ENCODE data around the gene TRPM5.

The TRPM5 gene

GRCh38 chr11:2432171-2432621 is 12.1 kb downstream of the TRPM5 start:
- H3K4me3 ChIP-seq (ENCODE audit: low read depth in 1 of 2, low read length in 2 of 2) = no peak overlapping the region
- no peaks in the 10 kb centered on the region for H3K9me3 ChIP-seq (ENCODE audit: control insufficient read depth in 1 of 2, low read length in 2 of 2)
- no peaks in the 10 kb centered on the region for H3K27me3 ChIP-seq (ENCODE audit: low read depth, low read length)
- H3K4me1 ChIP-seq (ENCODE audit: control insufficient read depth in 1 of 2, insufficient read depth in 2 of 2, low read length in 2 of 2) = no peaks in the 10 kb centered on the region
- H3K27ac ChIP-seq (ENCODE audit: low read length) = no peak overlapping the region
- H3K36me3 ChIP-seq (ENCODE audit: control insufficient read depth in 1 of 2, insufficient read depth in 2 of 2, low read length in 2 of 2) = no peaks in the 10 kb centered on the region

GRCh38 chr11:2431395-2431794 is 12.9 kb downstream of the TRPM5 start:
- Histone ChIP-seq H3K27ac (ENCODE audit: low read length) (no peak overlapping the region), H3K4me3 (ENCODE audit: low read depth in 1 of 2, low read length in 2 of 2) (no peak overlapping the region), H3K36me3 (ENCODE audit: control insufficient read depth in 1 of 2, insufficient read depth in 2 of 2, low read length in 2 of 2) (no peaks in the 10 kb centered on the region), H3K4me1 (ENCODE audit: control insufficient read depth in 1 of 2, insufficient read depth in 2 of 2, low read length in 2 of 2) (no peaks in the 10 kb centered on the region), H3K9me3 (ENCODE audit: control insufficient read depth in 1 of 2, low read length in 2 of 2) (no peaks in the 10 kb centered on the region), H3K27me3 (ENCODE audit: low read depth, low read length) (no peaks in the 10 kb centered on the region)

DNA sequence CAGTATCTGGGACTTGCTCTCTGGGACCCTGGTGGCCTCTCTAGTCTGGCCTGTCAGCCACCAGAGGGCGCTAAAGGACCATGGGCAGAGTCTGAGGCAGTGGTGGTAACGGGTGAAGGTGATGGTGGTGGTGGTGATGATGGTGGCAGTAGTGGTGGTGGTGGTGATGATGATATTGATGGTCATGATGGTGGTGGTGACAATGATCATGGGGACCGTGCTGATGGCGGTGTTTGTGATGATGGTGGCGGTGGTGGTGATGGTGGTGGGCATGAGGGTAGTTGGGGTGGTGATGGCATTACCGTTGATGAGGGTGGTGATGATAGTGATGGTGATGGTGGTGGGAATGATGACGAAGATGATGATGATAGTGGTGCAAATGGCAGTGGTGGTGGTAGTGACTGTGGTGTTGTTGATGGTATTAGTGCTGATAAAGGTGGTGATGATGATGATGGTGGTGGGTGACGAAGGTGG is 16.0 kb downstream of the TRPM5 start:
- no peaks in the 10 kb centered on the region for H3K9me3 ChIP-seq (ENCODE audit: control insufficient read depth in 1 of 2, low read length in 2 of 2)
- no peak overlapping the region for H3K27ac ChIP-seq (ENCODE audit: low read length)
- no peaks in the 10 kb centered on the region for H3K4me1 ChIP-seq (ENCODE audit: control insufficient read depth in 1 of 2, insufficient read depth in 2 of 2, low read length in 2 of 2)
- H3K4me3 ChIP-seq (ENCODE audit: low read depth in 1 of 2, low read length in 2 of 2) = no peak overlapping the region
- H3K36me3 ChIP-seq (ENCODE audit: control insufficient read depth in 1 of 2, insufficient read depth in 2 of 2, low read length in 2 of 2) = no peaks in the 10 kb centered on the region
- H3K27me3 ChIP-seq (ENCODE audit: low read depth, low read length) = no peaks in the 10 kb centered on the region

- Histone ChIP-seq H3K27ac (ENCODE audit: low read length) (no peak overlapping the region), H3K4me1 (ENCODE audit: control insufficient read depth in 1 of 2, insufficient read depth in 2 of 2, low read length in 2 of 2) (no peaks in the 10 kb centered on the region), H3K9me3 (ENCODE audit: control insufficient read depth in 1 of 2, low read length in 2 of 2) (no peaks in the 10 kb centered on the region), H3K27me3 (ENCODE audit: low read depth, low read length) (no peaks in the 10 kb centered on the region), H3K36me3 (ENCODE audit: control insufficient read depth in 1 of 2, insufficient read depth in 2 of 2, low read length in 2 of 2) (no peaks in the 10 kb centered on the region), H3K4me3 (ENCODE audit: low read depth in 1 of 2, low read length in 2 of 2) (no peak overlapping the region)
These were observed 16.5 kb downstream of the TRPM5 start for GRCh38 chr11:2427721-2428321.

DNA sequence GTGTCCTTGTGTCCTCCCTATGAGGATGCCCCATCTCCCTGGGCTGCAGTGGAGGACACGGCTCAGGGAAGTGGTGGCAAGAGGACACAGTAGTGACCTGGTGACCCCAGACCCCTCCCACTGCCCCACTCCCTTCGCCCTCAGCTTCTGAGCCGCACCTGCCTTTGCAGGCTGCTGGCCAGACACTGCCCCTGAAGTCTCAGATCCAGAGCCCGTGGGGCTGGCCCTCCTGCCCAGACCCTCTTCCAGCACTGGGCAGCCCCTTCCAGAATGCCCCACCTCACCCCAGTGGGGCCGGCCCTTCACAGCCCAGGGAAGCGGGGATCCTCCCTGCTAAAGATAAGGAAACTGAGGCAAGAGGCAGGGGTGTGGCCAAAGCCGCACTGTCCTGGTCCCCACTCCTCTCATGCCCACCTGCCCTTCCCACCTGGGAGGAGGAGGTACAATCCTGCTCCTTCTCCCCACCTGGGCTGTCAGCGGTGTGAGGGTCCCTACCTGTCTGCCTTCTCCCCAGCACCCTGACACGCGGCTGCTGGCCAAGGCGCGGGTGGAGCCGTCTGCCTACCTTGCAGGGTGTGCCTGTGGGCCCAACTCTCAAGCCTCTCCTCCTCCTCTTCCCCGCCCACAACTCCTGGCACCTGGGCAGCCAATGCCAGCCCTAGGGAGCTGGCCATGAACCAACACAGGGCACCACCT is 17.3 kb downstream of the TRPM5 start:
- H3K4me1 ChIP-seq (ENCODE audit: control insufficient read depth in 1 of 2, insufficient read depth in 2 of 2, low read length in 2 of 2) = no peaks in the 10 kb centered on the region
- no peak overlapping the region for H3K4me3 ChIP-seq (ENCODE audit: low read depth in 1 of 2, low read length in 2 of 2)
- H3K36me3 ChIP-seq (ENCODE audit: control insufficient read depth in 1 of 2, insufficient read depth in 2 of 2, low read length in 2 of 2) = no peaks in the 10 kb centered on the region
- H3K27me3 ChIP-seq (ENCODE audit: low read depth, low read length) = no peaks in the 10 kb centered on the region
- H3K9me3 ChIP-seq (ENCODE audit: control insufficient read depth in 1 of 2, low read length in 2 of 2) = no peaks in the 10 kb centered on the region
- H3K27ac ChIP-seq (ENCODE audit: low read length) = no peak overlapping the region

- no peak overlapping the region for H3K4me3 ChIP-seq (ENCODE audit: low read depth in 1 of 2, low read length in 2 of 2)
- H3K27ac ChIP-seq (ENCODE audit: low read length) = no peak overlapping the region
- no peaks in the 10 kb centered on the region for H3K27me3 ChIP-seq (ENCODE audit: low read depth, low read length)
- no peaks in the 10 kb centered on the region for H3K36me3 ChIP-seq (ENCODE audit: control insufficient read depth in 1 of 2, insufficient read depth in 2 of 2, low read length in 2 of 2)
- no peaks in the 10 kb centered on the region for H3K4me1 ChIP-seq (ENCODE audit: control insufficient read depth in 1 of 2, insufficient read depth in 2 of 2, low read length in 2 of 2)
- H3K9me3 ChIP-seq (ENCODE audit: control insufficient read depth in 1 of 2, low read length in 2 of 2) = no peaks in the 10 kb centered on the region
These were observed 18.1 kb downstream of the TRPM5 start for GRCh38 chr11:2426221-2426620.

DNA sequence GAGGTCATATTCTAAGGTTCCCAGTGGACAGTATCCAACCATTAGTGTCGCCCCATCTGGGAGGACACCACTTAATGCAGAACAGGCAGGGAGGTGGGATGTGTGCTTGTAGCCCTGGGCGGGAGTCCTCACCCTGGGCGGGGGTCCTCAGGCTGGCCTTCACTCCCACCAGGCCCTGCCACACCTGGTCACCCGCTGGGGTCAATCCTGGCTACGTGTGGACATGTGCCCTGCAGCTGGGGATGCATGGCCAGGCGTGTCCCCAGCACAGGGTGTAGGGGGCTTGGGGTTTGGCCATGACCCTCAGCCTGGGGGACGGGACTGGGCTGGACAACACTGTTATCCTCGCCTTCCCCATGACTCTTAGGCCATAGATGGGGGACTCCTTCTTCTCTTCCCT is 18.8 kb downstream of the TRPM5 start:
- no peaks in the 10 kb centered on the region for H3K9me3 ChIP-seq (ENCODE audit: control insufficient read depth in 1 of 2, low read length in 2 of 2)
- no peaks in the 10 kb centered on the region for H3K36me3 ChIP-seq (ENCODE audit: control insufficient read depth in 1 of 2, insufficient read depth in 2 of 2, low read length in 2 of 2)
- H3K4me1 ChIP-seq (ENCODE audit: control insufficient read depth in 1 of 2, insufficient read depth in 2 of 2, low read length in 2 of 2) = peaks cover 0 to 5% of the 10 kb centered on the region in 2 donors
- H3K27ac ChIP-seq (ENCODE audit: low read length) = no peak overlapping the region
- H3K4me3 ChIP-seq (ENCODE audit: low read depth in 1 of 2, low read length in 2 of 2) = no peak overlapping the region
- no peaks in the 10 kb centered on the region for H3K27me3 ChIP-seq (ENCODE audit: low read depth, low read length)

- Histone ChIP-seq H3K4me3 (ENCODE audit: low read depth in 1 of 2, low read length in 2 of 2) (no peak overlapping the region), H3K27ac (ENCODE audit: low read length) (no peak overlapping the region), H3K9me3 (ENCODE audit: control insufficient read depth in 1 of 2, low read length in 2 of 2) (no peaks in the 10 kb centered on the region), H3K27me3 (ENCODE audit: low read depth, low read length) (no peaks in the 10 kb centered on the region), H3K4me1 (ENCODE audit: control insufficient read depth in 1 of 2, insufficient read depth in 2 of 2, low read length in 2 of 2) (peaks cover 0 to 11% of the 10 kb centered on the region in 2 donors), H3K36me3 (ENCODE audit: control insufficient read depth in 1 of 2, insufficient read depth in 2 of 2, low read length in 2 of 2) (no peaks in the 10 kb centered on the region)
These were observed 19.4 kb downstream of the TRPM5 start for GRCh38 chr11:2424811-2425495.

DNA sequence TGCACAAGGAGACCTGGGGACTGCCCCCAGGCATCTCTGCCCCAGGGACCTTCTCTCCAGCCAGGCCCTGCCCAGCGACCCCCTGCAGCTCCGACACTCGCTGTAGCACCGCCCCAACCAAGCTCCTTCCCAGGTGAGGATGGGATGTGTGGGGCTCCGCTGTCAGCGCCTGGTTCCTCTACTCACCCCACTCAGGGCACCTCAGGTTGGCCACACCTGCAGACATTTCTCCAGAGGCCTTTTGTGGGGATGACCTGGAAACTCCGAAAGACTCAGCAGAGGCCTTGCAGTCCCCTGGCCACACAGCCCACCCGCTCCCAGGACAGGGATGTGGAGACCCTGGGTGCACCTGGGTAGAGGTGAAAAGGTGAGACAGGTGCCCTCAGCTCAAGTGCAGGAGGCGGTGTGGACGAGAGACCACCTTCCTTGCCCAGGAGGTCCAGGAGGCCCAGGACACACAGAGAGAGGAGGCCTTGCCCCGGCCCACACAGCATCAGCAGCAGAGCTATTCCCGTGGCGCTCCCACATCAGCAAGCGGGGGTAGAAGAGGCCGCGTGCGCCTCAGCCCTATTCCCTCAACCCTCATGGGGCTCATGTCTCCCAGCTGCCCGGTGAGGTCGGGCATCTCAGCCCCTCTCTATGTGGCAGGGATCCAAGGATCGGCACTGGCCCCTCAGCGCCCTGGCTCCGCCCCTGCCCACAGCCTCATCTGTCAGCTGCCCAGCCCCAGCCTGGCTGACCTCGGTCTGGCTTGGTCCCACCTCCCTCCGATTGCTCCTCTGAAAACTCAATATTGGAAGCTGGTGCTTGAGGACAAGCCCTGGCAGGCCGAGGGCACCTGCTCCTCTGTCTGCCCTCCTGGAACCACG is 20.9 kb downstream of the TRPM5 start:
- Histone ChIP-seq H3K27ac (ENCODE audit: low read length) (no peak overlapping the region), H3K36me3 (ENCODE audit: control insufficient read depth in 1 of 2, insufficient read depth in 2 of 2, low read length in 2 of 2) (no peaks in the 10 kb centered on the region), H3K27me3 (ENCODE audit: low read depth, low read length) (no peaks in the 10 kb centered on the region), H3K4me1 (ENCODE audit: control insufficient read depth in 1 of 2, insufficient read depth in 2 of 2, low read length in 2 of 2) (peaks cover 0 to 12% of the 10 kb centered on the region in 2 donors), H3K4me3 (ENCODE audit: low read depth in 1 of 2, low read length in 2 of 2) (no peak overlapping the region), H3K9me3 (ENCODE audit: control insufficient read depth in 1 of 2, low read length in 2 of 2) (no peaks in the 10 kb centered on the region)

DNA sequence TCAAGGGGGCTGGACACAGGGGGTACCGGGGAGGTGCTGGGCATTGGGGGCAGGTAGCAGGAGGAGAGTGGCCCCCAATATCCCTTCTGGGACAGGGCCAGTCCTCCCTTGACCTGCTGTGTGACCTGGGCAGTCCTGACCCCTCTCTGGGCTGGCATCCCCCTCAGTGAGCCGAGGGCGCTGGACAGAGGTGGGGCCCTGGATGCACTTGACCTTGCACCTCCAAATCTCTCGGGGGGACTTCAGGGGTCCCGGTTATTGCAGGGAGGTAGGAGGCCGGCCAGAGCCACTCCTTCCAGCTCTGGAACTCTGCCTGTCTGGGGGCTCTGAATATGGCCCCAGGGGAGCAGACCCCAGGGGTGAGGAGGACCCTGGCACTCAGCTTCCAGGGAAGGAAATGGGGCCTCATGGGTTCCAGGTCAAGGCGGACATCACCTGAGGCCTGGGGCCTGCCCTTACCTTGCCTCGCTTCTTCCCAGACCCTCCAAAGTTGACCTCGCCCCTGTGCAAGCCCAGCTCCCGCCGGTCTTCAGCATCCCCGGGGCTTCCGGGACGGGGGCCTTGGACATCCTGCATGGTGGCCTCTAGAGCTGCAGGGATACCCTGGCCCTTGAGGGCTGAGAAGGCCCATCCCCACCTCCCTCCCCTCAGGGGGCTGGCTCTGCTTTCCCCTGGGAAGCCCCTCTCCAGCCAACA is 21.7 kb downstream of the TRPM5 start:
- peaks cover 0 to 12% of the 10 kb centered on the region in 2 donors for H3K4me1 ChIP-seq (ENCODE audit: control insufficient read depth in 1 of 2, insufficient read depth in 2 of 2, low read length in 2 of 2)
- H3K36me3 ChIP-seq (ENCODE audit: control insufficient read depth in 1 of 2, insufficient read depth in 2 of 2, low read length in 2 of 2) = no peaks in the 10 kb centered on the region
- H3K27ac ChIP-seq (ENCODE audit: low read length) = no peak overlapping the region
- no peaks in the 10 kb centered on the region for H3K9me3 ChIP-seq (ENCODE audit: control insufficient read depth in 1 of 2, low read length in 2 of 2)
- H3K27me3 ChIP-seq (ENCODE audit: low read depth, low read length) = no peaks in the 10 kb centered on the region
- H3K4me3 ChIP-seq (ENCODE audit: low read depth in 1 of 2, low read length in 2 of 2) = no peak overlapping the region

All from muscle layer of duodenum (tissue), 2 donors.